Progenitor cell of endocrine pancreas (in vitro differentiated cells): ENCODE results near the gene C20orf96. TPM values are rescaled to one million over a fixed set of nuclear protein-coding genes. Genes with fewer than 3 reads are reported as not detected.
A peak's percentile ranks its signal among the peaks of the same experiment; 100 is the strongest.

ENCODE experiments used
- DNase-seq: peaks from one replicate; pipeline ENCODE4 v3.0.0; 2021; ENCODE audit warnings: low spot score; ENCODE audit not compliant: unreplicated experiment
- H3K27ac Mint-ChIP-seq: 2 replicates; pipeline ENCODE4 v1.8.0; 2021; ENCODE audit warnings: mild to moderate bottlenecking, moderate library complexity, mixed read lengths
- H3K27me3 Mint-ChIP-seq: 2 replicates; pipeline ENCODE4 v1.8.0; 2021; ENCODE audit warnings: mixed read lengths
- H3K36me3 Mint-ChIP-seq: 2 replicates; pipeline ENCODE4 v1.8.0; 2022; ENCODE audit warnings: mixed read lengths; ENCODE audit not compliant: insufficient read depth
- H3K4me1 Mint-ChIP-seq: 2 replicates; pipeline ENCODE4 v1.8.0; 2021; ENCODE audit warnings: low read depth, mixed read lengths
- H3K4me3 Mint-ChIP-seq: 2 replicates; pipeline ENCODE4 v1.8.0; 2021; ENCODE audit warnings: low read depth, mild to moderate bottlenecking, moderate library complexity, mixed read lengths
- H3K9me3 Mint-ChIP-seq: 2 replicates; pipeline ENCODE4 v1.8.0; 2021; ENCODE audit warnings: low read depth, mixed read lengths
- total RNA-seq: library from RNA; stranded (reverse); gene quantifications from 2 replicates; pipeline ENCODE4 v1.2.1, GENCODE V29; 2021
- TF ChIP-seq, protein P1 (sequence below): fragments of 200-600 bp; sonication (generic); IDR thresholded peaks from one replicate; pipeline ENCODE4 v1.5.0; 2021; ENCODE audit warnings: antibody characterized with exemption, mild to moderate bottlenecking; ENCODE audit not compliant: unreplicated experiment

Gene C20orf96
- total RNA-seq, 1 donor from 2014 or later = 69.9 TPM

DNA sequence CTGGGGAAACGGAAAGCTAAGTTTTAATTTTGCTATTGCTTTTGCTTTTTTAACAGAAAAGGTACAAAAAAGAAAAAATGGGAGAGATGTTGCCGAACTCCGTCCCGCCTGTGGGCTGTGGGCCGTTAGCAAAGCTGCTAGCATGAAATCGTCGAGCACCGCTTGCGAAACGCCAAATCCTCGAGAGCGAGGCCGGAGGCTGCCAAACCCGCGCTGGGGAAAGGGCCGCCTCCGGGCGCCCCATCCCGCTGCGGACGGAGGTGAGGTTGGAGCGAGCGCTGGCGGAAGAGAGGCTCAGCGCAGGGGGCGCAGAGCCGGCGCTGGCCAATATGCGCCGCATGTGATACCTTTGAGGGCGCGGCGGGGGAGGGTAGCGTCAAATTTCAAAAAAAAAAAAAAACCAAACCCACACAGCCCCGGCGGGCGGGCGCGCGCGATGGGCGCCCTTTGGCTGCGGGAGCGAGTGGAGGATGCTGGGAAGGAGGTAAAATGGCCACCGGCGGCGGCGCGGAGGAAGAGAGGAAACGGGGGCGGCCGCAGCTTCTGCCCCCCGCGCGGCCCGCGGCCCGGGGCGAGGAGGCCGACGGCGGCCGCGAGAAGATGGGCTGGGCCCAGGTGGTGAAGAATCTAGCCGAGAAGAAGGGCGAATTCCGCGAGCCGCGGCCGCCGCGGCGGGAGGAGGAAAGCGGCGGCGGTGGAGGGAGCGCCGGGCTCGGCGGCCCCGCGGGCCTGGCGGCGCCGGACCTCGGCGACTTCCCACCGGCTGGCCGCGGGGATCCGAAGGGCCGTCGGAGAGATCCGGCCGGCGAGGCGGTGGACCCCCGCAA is 6.8 kb upstream of the C20orf96 start, which contains the start of gene ZCCHC3:
ZCCHC3 (plus strand) TSS at position 473 of the 827 bp plus-strand sequence; CDS start at position 490, 17 bp downstream.
- Mint-ChIP-seq H3K9me3 (no peaks in the 10 kb centered on the region), H3K4me1 (peaks cover 26% of the 10 kb centered on the region)
- TF ChIP-seq, protein P1, sequence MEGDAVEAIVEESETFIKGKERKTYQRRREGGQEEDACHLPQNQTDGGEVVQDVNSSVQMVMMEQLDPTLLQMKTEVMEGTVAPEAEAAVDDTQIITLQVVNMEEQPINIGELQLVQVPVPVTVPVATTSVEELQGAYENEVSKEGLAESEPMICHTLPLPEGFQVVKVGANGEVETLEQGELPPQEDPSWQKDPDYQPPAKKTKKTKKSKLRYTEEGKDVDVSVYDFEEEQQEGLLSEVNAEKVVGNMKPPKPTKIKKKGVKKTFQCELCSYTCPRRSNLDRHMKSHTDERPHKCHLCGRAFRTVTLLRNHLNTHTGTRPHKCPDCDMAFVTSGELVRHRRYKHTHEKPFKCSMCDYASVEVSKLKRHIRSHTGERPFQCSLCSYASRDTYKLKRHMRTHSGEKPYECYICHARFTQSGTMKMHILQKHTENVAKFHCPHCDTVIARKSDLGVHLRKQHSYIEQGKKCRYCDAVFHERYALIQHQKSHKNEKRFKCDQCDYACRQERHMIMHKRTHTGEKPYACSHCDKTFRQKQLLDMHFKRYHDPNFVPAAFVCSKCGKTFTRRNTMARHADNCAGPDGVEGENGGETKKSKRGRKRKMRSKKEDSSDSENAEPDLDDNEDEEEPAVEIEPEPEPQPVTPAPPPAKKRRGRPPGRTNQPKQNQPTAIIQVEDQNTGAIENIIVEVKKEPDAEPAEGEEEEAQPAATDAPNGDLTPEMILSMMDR = peak; percentile 42

DNA sequence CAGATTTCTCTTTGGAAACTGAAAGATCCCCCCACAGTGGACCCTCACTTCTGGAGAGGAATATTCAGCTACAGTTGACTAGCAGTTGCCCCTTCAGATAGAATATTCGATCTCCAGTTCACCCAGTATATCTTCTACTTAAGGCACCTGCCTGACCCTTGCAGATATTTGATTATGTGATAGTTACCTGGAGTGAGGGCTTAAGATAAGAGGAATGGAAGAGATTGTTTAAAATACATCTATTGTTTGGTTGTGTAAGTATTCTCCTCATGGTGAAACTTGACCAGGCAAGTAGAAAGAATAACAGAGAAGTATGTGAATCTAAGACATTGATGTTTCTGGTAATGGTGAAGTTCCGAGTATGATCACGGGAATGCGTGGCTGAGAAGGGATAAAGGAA is 5.3 kb upstream of the C20orf96 start:
- TF ChIP-seq, protein P1 = no peak
- no peak for DNase-seq
- no peaks in the 10 kb centered on the region for H3K9me3 Mint-ChIP-seq
- H3K27me3 Mint-ChIP-seq = peaks cover 4% of the 10 kb centered on the region
- H3K4me3 Mint-ChIP-seq = peak overlapping the region; percentile 53
- H3K4me1 Mint-ChIP-seq = peaks cover 20% of the 10 kb centered on the region
- H3K36me3 Mint-ChIP-seq = peaks cover 2% of the 10 kb centered on the region
- H3K27ac Mint-ChIP-seq = peak overlapping the region; percentile 87

More for the DNA sequence above, 6.8 kb upstream of the C20orf96 start, which contains the start of gene ZCCHC3:
- Mint-ChIP-seq H3K36me3 (peaks cover 4% of the 10 kb centered on the region), H3K27ac (peak within 1 kb of the TSS; percentile 99), H3K4me3 (peak within 1 kb of the TSS; percentile 96), H3K27me3 (peaks cover 4% of the 10 kb centered on the region)
- peak; percentile 76 for DNase-seq

DNA sequence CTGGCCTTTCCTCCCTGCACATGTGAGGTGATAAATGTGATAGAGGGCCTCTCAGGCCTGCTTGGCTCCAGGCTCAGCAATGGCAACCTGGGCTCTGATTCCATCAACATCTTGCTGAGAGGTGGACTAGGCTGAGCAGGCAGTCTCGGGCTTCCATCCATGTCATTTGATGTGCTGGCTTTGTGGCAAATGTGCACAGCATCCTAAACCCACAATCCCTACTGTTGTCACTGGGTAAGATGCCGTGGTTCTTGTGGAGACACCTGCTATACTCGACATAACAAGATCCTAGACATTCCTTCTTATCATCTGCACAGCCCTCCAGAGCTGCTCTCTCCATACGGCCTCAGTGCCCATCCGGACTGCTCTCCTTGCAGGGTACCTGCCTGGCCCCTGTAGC is 4.1 kb upstream of the C20orf96 start:
- H3K4me1 Mint-ChIP-seq = peaks cover 12% of the 10 kb centered on the region
- H3K36me3 Mint-ChIP-seq = no peaks in the 10 kb centered on the region
- TF ChIP-seq, protein P1 = no peak
- no peak overlapping the region for H3K27ac Mint-ChIP-seq
- H3K4me3 Mint-ChIP-seq = no peak overlapping the region
- peaks cover 4% of the 10 kb centered on the region for H3K27me3 Mint-ChIP-seq
- H3K9me3 Mint-ChIP-seq = no peaks in the 10 kb centered on the region
- no peak for DNase-seq

DNA sequence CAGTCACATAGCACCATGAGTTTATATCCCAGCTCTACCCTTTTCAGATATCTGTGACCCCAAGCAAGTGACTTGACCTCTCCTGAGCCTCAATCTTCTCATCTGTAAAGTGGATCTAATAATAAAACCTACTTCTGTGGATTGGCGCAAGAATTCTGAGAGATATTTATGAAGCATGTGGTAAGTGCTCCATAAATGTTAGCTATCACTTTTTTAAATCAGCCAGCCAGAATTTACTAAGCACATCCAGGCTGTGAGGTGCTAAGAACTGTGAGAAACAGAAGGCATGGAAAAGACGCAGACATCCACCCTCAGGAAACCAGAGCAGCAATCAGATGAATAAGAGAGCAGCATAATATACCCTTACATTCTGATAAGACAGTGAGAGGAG is 862 bp downstream of the C20orf96 start:
- Mint-ChIP-seq H3K36me3 (peaks cover 12% of the 10 kb centered on the region), H3K27ac (no peak overlapping the region), H3K4me3 (no peak overlapping the region), H3K4me1 (peaks cover 6% of the 10 kb centered on the region), H3K27me3 (no peaks in the 10 kb centered on the region), H3K9me3 (no peaks in the 10 kb centered on the region)
- DNase-seq = no peak
- TF ChIP-seq, protein P1 = no peak

DNA sequence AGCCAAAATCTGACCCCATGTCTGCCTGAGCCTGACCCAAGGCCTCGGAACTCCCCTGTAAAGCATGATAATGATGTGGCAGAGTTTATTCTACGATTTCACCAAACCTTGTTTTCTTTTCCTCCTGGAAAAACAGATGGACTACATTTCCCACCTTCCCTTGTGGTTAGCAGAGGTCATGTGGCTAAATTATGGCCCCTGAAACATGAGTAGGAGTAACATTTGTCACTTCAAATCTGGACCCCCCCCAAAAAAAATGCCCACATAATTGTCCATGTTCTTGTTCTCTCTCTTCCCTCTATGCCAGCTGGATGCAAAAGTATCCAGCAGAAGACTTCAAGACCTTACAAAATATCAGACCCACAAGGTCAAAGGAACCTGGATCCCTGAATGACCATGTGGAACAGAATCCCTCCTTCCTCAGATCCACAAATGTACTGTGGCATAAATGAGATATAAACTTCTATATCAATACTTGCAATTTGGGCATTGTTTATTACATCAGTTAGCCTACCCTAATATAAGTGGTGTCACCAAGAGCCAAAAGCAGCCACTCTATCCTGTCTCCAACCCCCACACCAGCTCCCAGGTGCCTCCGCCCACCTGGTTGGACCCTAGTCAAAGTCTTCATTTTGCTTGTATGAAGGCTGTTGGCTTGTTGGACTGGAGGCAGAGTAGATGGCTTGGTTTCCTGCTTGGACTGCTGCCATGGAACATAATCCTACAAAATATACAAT is 1.4 kb downstream of the C20orf96 start:
- H3K4me3 Mint-ChIP-seq = peak overlapping the region; percentile 59
- H3K27me3 Mint-ChIP-seq = no peaks in the 10 kb centered on the region
- no peaks in the 10 kb centered on the region for H3K9me3 Mint-ChIP-seq
- DNase-seq = no peak
- peaks cover 12% of the 10 kb centered on the region for H3K36me3 Mint-ChIP-seq
- H3K27ac Mint-ChIP-seq = no peak overlapping the region
- peaks cover 6% of the 10 kb centered on the region for H3K4me1 Mint-ChIP-seq
- TF ChIP-seq, protein P1 = no peak
